Left ventricle myocardium superior (tissue), 1 donor: ENCODE measurements around the gene ATG2A. TPM values are rescaled to one million over a fixed set of nuclear protein-coding genes. Genes with fewer than 3 reads are reported as not detected.

Experiments used
- ATAC-seq: fragments of 200-7000 bp; cut with Tn5 transposase; one replicate; pipeline ENCODE4 v1.9.1; 2020; ENCODE audit warnings: mild to moderate bottlenecking, moderate library complexity
- DNase-seq: peaks from one replicate; pipeline ENCODE4 v3.0.0-alpha.2; 2020
- intact Hi-C: fragments of 100-400 bp; cut with micrococcal nuclease; formaldehyde crosslinking; loops from one replicate; pipeline ENCODE4 v1.11.0; 2022
- long read RNA-seq: library from polyadenylated mRNA; unstranded; transcript quantifications from one replicate; pipeline ENCODE4 v2.0.0, GENCODE V29; 2021
- total RNA-seq: library from RNA; stranded (reverse); fragmentation: NEBNext Ultra II Directional; extraction: Animal tissue kit (Norgen Biotek cat#: 25700); gene quantifications from one replicate; pipeline ENCODE4 v1.2.1, GENCODE V29; 2021
- donor health status: DM: no; HTN: yes; CAD: no; lungs with severe emphysema.

The ATG2A gene
- total RNA-seq = 13.0 TPM
- long read RNA-seq, partial matches to known transcripts = 5 of 6 reads
- long read RNA-seq, other reads (novel, unspliced or antisense) = 1 of 6 reads

DNA sequence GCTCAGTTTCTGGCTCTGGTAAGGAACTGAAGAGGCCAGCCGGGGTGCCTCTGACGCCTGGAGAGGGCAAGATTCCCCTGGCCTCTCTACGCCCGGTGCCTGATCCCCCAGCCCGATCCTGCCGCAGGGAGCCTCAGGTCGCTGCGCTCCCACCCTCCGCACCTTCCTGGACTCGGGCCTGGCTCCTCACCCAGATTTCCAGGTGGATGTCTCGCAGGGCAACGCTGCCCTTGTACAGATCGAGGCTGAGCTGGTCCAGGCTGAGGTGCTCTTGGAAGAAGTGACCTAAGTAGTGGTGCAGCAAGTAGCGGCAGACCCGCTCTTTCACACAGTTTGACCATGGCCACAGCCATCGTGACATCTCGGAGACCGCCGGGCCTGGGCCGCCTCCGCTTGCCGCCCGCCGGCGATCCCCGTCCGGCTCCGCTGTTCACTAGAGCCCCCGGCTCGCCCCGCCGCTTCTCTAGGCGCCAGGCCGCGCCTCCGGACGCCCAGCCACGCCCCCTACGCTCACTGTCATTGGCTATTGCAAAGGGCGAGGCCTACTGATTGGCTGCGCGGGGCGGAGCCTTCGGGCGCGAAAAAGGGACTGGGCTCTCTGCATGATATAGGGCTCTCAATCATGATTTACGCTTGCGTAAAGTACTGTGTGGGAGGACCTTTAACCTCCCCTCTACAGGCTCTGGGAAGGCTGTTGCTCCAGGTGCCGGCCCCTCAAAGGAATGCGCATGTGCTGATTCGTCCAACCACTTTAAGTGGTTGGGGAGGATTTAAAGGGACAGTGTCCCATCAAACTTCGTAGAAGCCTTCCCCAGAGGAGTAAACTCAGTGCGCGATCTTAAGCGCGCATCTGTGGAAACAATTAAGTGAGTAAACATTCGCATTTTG is at the start of gene ATG2A:
Gene ATG2A, minus strand, starts transcription at position 435 of the 888 bp plus-strand sequence. Its CDS starts 74 bp downstream, at position 361.
- intact Hi-C loops = no loop called here
- ATAC-seq (peak; percentile 97), DNase-seq (peak; percentile 100)

GRCh38 chr11:64963072-64963631 is 46.1 kb upstream of the ATG2A start:
- no peak for DNase-seq
- ATAC-seq = no peak
- intact Hi-C loops = no loop called here

GRCh38 chr11:64960719-64961118 is 43.7 kb upstream of the ATG2A start:
- no peak for DNase-seq
- ATAC-seq = no peak
- intact Hi-C loops = no loop called here

DNA sequence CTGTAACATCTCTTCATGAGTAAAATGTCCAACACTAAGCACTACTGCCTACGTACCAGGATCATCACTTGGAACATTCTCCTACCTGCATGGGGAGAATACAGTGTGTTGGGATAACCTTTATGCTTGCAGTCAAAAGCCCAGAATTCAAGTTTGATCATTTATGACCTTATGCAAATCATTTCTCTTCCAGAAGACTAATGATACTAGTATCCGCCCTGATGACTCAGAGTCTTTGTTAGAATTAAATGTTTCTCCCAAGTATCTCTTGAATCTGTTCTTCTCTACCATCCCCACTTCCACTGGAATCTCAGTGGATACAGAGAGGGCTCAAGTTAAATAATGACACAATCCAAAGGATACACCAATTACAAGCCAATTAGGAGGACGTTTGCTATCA is 42.5 kb upstream of the ATG2A start:
- no peak for DNase-seq
- intact Hi-C loops = no loop called here
- ATAC-seq = no peak

DNA sequence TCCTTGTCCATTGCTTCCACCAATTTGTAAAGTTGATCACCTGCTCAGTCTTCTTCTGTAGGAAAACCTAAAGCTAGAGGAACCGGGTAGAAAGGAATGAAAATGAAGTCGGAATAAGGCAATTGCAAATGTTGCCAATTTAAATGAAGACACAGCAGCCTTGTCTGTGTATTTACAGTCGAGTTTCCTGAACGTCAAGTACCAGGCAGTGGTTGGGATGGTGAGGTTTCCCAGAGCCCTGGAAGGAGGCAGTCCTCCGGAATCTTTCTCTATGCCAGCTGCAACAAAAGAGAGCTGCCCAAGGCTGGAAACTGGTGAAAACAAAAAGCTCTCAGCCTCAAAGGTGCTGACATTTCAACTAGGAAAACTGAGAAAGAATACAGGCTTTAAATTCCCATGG is 37.2 kb upstream of the ATG2A start:
- intact Hi-C loops = no loop called here
- ATAC-seq (no peak), DNase-seq (no peak)

DNA sequence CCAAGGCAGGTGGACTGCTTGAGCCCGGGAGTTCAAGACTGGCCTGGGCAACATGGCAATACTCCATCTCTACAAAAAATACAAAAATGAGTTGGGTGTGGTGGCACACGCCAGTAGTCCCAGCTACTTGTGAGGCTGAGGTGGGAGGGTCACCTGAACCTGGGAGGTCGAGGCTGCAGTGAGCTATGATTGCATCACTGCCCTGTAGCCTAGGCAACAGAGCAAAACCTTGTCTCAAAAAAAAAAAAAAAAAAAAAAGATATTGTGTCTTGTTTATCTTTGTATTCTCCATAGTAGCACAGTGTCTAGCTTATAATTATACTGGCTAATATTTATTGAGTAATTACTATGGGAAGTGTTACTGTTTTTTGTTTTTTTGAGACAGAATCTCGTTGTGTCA is 34.5 kb upstream of the ATG2A start:
- DNase-seq (no peak), ATAC-seq (no peak)
- intact Hi-C loops = no loop called here

DNA sequence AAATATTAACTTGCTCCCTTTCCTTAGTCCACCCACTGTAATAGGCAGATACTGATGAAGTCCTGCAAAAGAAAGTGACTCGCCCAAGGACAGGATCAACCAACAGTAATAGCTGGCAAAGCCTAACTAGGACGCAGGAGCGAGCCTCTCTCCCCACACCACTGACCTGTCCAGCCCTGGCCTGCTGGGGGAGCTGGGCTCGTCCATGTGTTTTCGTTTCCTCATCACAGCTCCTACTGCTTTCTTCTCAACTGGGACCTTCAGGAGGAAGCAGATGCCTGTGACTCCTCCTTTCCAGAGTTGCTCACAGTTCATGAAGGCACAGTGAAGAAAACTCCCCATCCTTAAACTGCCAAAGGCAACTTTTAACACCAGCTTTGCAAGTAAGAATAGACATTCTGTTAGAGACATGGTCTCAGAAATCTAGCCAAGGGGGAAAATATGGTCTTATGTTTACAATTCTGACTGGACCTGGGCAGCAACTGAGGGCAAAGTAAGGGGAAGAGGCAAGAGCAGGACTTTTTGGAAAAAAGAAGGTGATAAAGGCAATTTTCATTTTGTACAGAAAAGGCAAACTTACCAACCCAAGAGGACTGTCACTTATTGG is 30.3 kb upstream of the ATG2A start:
- DNase-seq = no peak
- peak; percentile 21 for ATAC-seq
- intact Hi-C loops = no loop called here

- no peak for DNase-seq
- ATAC-seq = no peak
- intact Hi-C loops = no loop called here
These were observed 19.5 kb upstream of the ATG2A start for GRCh38 chr11:64936539-64936938.

DNA sequence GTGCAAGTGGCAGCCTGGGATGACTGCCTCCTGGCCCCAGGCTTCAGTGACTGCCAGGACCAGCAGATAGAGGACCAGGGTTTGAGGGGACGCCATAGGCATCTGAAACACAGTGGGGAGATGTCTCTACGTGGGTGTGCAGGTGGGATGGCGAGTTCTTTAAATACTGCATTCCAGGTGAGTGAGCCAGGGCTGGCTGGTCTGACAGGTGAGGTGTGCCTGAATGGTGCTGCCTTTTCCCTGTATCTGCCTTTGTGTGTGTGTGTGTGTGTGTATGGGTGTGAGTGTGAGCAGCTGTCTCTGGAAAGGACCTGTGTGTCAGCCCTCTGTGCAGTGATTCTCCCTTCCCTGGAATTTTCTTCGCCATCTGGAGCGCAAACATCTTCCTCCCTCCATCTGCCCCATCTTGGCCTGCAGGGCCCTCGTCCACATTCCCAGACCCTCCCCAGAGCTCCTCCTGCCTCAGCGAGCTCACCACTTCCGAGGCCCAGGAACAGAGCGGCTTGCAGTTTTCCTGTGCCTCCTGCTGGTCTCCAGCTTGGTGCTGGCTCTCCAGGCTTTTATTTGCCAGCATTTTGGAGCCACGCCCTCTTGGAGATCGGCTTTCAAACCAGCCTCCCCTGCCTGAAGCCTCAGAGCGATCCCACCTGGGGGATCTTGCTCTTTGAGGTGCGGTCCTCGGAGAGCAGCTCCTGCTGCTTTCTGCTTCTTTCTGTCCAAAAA is 18.5 kb upstream of the ATG2A start, which contains the start of gene GPHA2:
Gene GPHA2, minus strand, starts transcription at position 535 of the 723 bp plus-strand sequence. Its CDS starts 433 bp downstream, at position 102.
- ATAC-seq = peak; percentile 13
- DNase-seq = no peak
- intact Hi-C loops = no loop called here

DNA sequence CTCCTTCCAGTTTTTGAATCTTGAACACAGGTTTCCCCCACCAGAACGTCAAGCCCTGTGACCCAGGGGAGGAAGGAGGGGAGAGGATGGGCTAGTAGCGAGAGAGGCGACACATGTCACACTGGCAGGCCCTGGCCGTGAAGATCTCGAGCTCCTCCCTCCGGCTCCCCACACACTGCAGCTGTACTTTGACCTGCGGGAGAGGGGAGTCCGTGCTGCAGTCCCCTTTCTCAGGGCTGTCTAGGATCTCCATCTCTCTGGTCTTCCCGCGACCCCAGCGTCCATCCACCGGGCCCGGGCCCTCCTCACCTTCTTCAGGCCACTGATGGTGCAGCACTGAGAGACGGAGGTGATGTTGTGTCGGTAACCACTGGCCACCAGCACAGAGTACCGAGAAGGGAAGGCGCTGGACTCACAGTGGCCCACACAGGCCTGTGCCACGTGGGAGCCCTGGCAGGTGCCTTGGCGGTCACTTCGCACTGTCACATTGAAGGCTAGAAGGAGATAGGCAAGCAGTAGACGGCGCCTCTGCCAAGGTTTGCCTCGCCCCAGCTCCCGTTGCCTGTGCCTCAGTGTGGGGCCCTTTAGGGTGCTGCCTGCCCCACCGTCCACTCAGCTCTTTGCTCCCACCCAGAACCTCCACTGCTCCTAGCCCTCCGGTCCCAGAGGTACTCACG is 17.8 kb upstream of the ATG2A start:
- peak; percentile 16 for ATAC-seq
- DNase-seq = no peak
- intact Hi-C loops = no loop called here

DNA sequence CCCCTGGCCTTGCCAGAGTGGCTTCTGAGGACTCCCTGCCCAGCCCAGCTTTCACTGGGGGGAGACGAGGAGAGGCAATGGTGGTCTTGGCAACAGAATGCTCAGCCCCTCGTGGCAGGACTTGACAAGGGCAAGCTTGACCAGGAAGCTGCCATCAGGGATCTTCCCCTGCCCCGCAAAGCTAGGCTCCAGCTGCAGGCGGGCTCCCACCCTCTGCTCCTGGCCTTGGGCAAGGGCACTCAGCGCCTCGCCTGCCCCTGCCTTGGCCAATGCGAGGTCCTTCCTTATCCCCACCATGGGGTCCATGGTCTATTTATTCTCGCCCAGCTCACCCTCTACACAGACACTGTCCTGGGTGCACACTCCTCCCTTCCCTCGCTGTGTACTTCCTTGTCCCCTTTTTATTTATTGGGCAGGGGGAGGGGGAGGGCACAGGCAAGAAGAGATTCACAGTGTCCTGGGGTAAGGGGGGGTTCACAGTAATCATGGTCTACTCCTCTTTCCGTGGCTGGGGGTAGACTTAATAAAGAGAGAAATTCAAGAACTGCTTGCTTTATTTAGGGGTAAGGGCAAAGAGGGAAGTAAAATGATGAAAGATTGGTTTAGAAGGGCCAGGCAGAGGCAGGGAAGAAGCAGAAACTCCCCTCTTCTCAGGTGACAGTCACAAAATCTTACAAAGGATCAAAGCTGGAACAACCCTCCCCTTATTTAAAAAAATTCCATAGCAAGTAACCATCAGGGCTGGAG is 17.1 kb upstream of the ATG2A start:
- DNase-seq (no peak), ATAC-seq (no peak)
- intact Hi-C loops = no loop called here

DNA sequence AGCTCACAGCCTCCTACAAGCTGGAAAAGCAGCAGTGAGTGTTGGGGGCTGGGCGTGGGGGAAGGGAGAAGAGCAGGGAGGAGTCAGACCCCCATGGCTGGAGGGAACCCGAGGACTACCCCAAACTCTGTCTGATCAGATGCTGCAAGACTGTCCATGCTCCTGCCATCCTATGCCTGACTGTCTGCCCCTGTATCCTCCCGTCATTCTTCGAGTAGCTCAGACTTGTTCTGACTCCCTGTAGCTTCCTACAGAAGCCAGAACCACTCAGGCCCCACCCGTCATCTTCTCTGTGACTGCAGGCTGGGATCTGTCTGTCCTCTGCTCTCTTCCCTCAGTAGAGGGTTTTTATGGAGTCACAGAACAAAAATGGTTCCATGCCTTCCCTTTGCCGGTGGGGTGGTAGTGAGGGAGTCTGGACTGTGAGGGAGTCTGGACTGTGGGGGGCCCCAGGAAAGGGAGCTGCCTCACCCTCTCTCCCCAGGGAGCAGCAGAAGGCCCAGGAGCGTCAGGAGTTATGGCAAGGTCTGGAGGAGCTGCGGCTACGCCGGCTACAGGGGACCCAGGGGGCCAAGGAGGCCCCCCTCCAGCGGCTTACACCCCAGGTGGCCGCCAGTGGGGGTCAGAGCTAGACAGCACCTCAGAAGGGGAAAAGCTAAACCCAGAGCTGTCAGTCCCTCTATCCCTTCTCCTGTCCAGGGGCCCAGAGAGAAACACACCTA is 16.4 kb upstream of the ATG2A start:
- intact Hi-C loops = no loop called here
- DNase-seq (no peak), ATAC-seq (no peak)

GRCh38 chr11:64932324-64932723 is 15.3 kb upstream of the ATG2A start:
- ATAC-seq (no peak), DNase-seq (no peak)
- intact Hi-C loops = no loop called here

- intact Hi-C loops = no loop called here
- ATAC-seq (no peak), DNase-seq (no peak)
These were observed 14.3 kb upstream of the ATG2A start for GRCh38 chr11:64931290-64931689.

DNA sequence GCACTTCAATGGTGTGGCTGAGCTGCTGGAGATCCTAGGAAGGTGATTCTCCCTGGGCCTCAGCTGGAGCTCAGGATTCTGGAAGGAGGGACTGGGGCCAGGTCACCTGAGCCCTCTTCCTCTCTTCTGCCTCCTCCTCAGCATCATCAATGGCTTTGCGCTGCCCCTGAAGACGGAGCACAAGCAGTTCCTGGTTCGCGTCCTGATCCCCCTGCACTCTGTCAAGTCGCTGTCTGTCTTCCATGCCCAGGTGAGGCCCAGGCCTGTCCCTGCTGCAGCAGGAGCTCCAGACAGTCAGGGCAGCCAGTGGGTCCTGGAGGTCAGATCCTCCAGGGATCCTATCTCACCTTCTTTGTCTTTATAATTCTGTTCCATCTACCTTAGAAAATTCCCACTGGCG is 13.3 kb upstream of the ATG2A start:
- DNase-seq = no peak
- ATAC-seq = no peak
- intact Hi-C loops = no loop called here

DNA sequence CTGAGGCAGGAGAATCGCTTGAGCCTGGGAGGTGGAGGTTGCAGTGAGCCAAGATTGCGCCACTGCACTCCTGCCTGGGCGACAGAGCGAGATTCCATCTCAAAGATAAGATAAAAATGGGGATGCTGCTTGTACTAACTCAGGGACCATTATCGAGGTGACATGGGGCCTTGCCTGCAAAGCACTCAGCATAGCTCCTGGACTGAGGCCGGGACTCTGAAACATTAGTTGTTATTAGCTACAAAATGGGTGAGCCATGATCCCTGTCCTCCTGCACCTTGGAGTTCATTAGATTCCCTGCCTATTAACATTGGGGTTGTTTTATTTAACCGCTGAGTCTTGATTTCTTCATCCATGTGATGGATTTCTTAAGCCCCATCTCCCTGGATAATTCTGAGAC is 12.6 kb upstream of the ATG2A start:
- DNase-seq (no peak), ATAC-seq (no peak)
- intact Hi-C loops = no loop called here

- ATAC-seq = no peak
- intact Hi-C loops = no loop called here
- DNase-seq = no peak
These were observed 11.9 kb upstream of the ATG2A start for GRCh38 chr11:64928957-64929356.

GRCh38 chr11:64926689-64927088 is 9.7 kb upstream of the ATG2A start:
- intact Hi-C loops = no loop called here
- ATAC-seq (no peak), DNase-seq (no peak)
